Trophoblast cell (in vitro differentiated cells and primary cell): ENCODE measurements around the gene SFR1.

Experiments
- DNase-seq, 2 donors: peaks; one replicate each; pipeline ENCODE4 v3.0.0-alpha.2; 2016
- H2AFZ ChIP-seq: 2 replicates; pipeline ENCODE4 v1.6.1; 2013; ENCODE audit warnings: low read length, moderate library complexity, mild to moderate bottlenecking; ENCODE audit not compliant: insufficient read depth, poor library complexity
- H2AK5ac ChIP-seq: 2 replicates; pipeline ENCODE4 v1.6.1; 2013; ENCODE audit warnings: mild to moderate bottlenecking, low read length
- H2BK120ac ChIP-seq: 2 replicates; pipeline ENCODE4 v1.6.1; 2013; ENCODE audit warnings: low read length, mild to moderate bottlenecking, moderate library complexity; ENCODE audit not compliant: insufficient read depth, poor library complexity
- H2BK12ac ChIP-seq: 2 replicates; pipeline ENCODE4 v1.6.1; 2013; ENCODE audit warnings: mild to moderate bottlenecking, low read length, moderate library complexity
- H2BK5ac ChIP-seq: 2 replicates; pipeline ENCODE4 v1.6.1; 2013; ENCODE audit warnings: low read length, low read depth, moderate library complexity, mild to moderate bottlenecking; ENCODE audit not compliant: poor library complexity
- H3K14ac ChIP-seq: 2 replicates; pipeline ENCODE4 v1.6.1; 2013; ENCODE audit warnings: mild to moderate bottlenecking, low read length
- H3K18ac ChIP-seq: 2 replicates; pipeline ENCODE4 v1.6.1; 2013; ENCODE audit warnings: mild to moderate bottlenecking, low read length
- H3K23ac ChIP-seq: 2 replicates; pipeline ENCODE4 v1.6.1; 2013; ENCODE audit warnings: low read length
- H3K27ac ChIP-seq: 2 replicates; pipeline ENCODE4 v1.5.1; 2013; ENCODE audit warnings: low read depth, mild to moderate bottlenecking, inconsistent platforms, low read length, moderate library complexity
- H3K27me3 ChIP-seq: 2 replicates; pipeline ENCODE4 v1.6.1; 2013; ENCODE audit warnings: inconsistent platforms, mild to moderate bottlenecking, low read length, moderate library complexity; ENCODE audit not compliant: insufficient read depth
- H3K36me3 ChIP-seq, 2 experiments: 1 replicate in 1 of 2; 2 replicates in 1 of 2; pipeline ENCODE4 v1.6.1; 2013; ENCODE audit warnings: low read length in 2 of 2, mild to moderate bottlenecking in 2 of 2, moderate library complexity in 1 of 2; ENCODE audit not compliant: insufficient read depth in 2 of 2, control insufficient read depth in 1 of 2
- H3K4ac ChIP-seq: 2 replicates; pipeline ENCODE4 v1.6.1; 2013; ENCODE audit warnings: low read depth, mild to moderate bottlenecking, low read length, moderate library complexity
- H3K4me1 ChIP-seq, 2 experiments: 1 replicate in 1 of 2; 2 replicates in 1 of 2; pipeline ENCODE4 v1.6.1; 2013; ENCODE audit warnings: low read length in 2 of 2, mild to moderate bottlenecking in 2 of 2, moderate library complexity in 1 of 2; ENCODE audit not compliant: insufficient read depth in 2 of 2, control insufficient read depth in 1 of 2
- H3K4me2 ChIP-seq: 2 replicates; pipeline ENCODE4 v1.6.1; 2013; ENCODE audit warnings: inconsistent platforms, mild to moderate bottlenecking, low read length, moderate library complexity
- H3K4me3 ChIP-seq: 2 replicates; pipeline ENCODE4 v1.5.1; 2013; ENCODE audit warnings: mild to moderate bottlenecking, low read depth, low read length, inconsistent platforms
- H3K79me1 ChIP-seq: one replicate; pipeline ENCODE4 v1.6.1; 2013; ENCODE audit warnings: low read length
- H3K79me2 ChIP-seq: 2 replicates; pipeline ENCODE4 v1.6.1; 2013; ENCODE audit warnings: low read length, mild to moderate bottlenecking; ENCODE audit not compliant: control insufficient read depth, insufficient read depth, poor library complexity
- H3K9ac ChIP-seq: 2 replicates; pipeline ENCODE4 v1.6.1; 2013; ENCODE audit warnings: mild to moderate bottlenecking, low read length
- H3K9me3 ChIP-seq: 2 replicates; pipeline ENCODE4 v1.6.1; 2013; ENCODE audit warnings: low read depth, mild to moderate bottlenecking, control low read depth, inconsistent platforms, low read length; ENCODE audit not compliant: insufficient read depth
- H4K12ac ChIP-seq: 2 replicates; pipeline ENCODE4 v1.6.1; 2013; ENCODE audit warnings: low read depth, mild to moderate bottlenecking, low read length, moderate library complexity
- H4K8ac ChIP-seq: 2 replicates; pipeline ENCODE4 v1.6.1; 2013; ENCODE audit warnings: low read depth, mild to moderate bottlenecking, low read length, moderate library complexity
- H4K91ac ChIP-seq: one replicate; pipeline ENCODE4 v1.6.1; 2013; ENCODE audit warnings: low read depth, mild to moderate bottlenecking, low read length, moderate library complexity
- WGBS: extraction: QIAGEN DNeasy Blood & Tissue Kit; methylation state at CpG from one replicate; pipeline ENCODE4 v1.1.7; 2013; ENCODE audit warnings: missing lambda C conversion rate; ENCODE audit not compliant: insufficient read length, insufficient coverage; ENCODE audit errors: extremely low coverage; 5-methylcytosine and 5-hydroxymethylcytosine counted together

SFR1 gene

DNA sequence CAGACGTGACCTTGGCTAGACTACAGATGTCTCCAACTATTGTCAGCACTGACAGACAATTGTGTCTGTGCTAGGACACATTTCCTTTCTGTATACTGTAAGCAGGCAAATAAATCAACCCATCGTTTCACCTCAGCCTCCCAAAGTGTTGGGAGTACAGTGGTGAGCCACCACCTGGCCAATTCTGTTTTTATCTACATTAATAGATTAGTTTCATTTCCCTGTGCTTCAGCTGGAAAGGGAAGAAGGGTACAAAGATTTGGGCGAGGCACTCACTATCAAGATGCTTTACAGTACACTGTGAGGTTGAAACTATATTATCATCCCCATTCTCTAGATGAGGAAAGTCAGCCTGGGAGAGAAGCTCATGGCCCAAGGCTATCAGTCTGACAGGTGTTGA, 21.9 kb downstream of the SFR1 start:
- no peak overlapping the region for H3K4me3 ChIP-seq
- H3K4ac ChIP-seq: no peak overlapping the region
- no peak overlapping the region for H3K14ac ChIP-seq
- WGBS: no CpG with 5 or more reads among the region's 3 CpGs
- no peak overlapping the region for H3K4me2 ChIP-seq
- no peak overlapping the region for H3K23ac ChIP-seq
- no peak overlapping the region for H2BK12ac ChIP-seq
- DNase-seq: no peak
- H2BK5ac ChIP-seq: no peak overlapping the region
- H3K27ac ChIP-seq: no peak overlapping the region
- H3K79me2 ChIP-seq: no peaks in the 10 kb centered on the region
- H3K79me1 ChIP-seq: no peaks in the 10 kb centered on the region
- no peak overlapping the region for H4K8ac ChIP-seq
- H3K4me1 ChIP-seq: no peaks in the 10 kb centered on the region
- H3K9ac ChIP-seq: no peak overlapping the region
- H4K12ac ChIP-seq: no peak overlapping the region
- no peak overlapping the region for H4K91ac ChIP-seq
- H2AFZ ChIP-seq: no peak overlapping the region
- no peaks in the 10 kb centered on the region for H3K36me3 ChIP-seq
- no peak overlapping the region for H2BK120ac ChIP-seq
- H2AK5ac ChIP-seq: no peak overlapping the region
- no peaks in the 10 kb centered on the region for H3K9me3 ChIP-seq
- H3K18ac ChIP-seq: no peak overlapping the region
- no peaks in the 10 kb centered on the region for H3K27me3 ChIP-seq

- no peaks in the 10 kb centered on the region for H3K79me2 ChIP-seq
- no peaks in the 10 kb centered on the region for H3K36me3 ChIP-seq
- H4K8ac ChIP-seq: no peak overlapping the region
- H3K9me3 ChIP-seq: no peaks in the 10 kb centered on the region
- H3K27me3 ChIP-seq: no peaks in the 10 kb centered on the region
- H3K9ac ChIP-seq: no peak overlapping the region
- no peak overlapping the region for H2AFZ ChIP-seq
- no peak overlapping the region for H3K4me2 ChIP-seq
- no peak overlapping the region for H3K14ac ChIP-seq
- H2BK120ac ChIP-seq: no peak overlapping the region
- no peak overlapping the region for H3K27ac ChIP-seq
- no CpG with 5 or more reads among the region's 4 CpGs for WGBS
- no peak overlapping the region for H2AK5ac ChIP-seq
- H3K79me1 ChIP-seq: no peaks in the 10 kb centered on the region
- no peaks in the 10 kb centered on the region for H3K4me1 ChIP-seq
- H4K12ac ChIP-seq: no peak overlapping the region
- no peak overlapping the region for H4K91ac ChIP-seq
- no peak overlapping the region for H2BK5ac ChIP-seq
- no peak overlapping the region for H3K23ac ChIP-seq
- no peak for DNase-seq
- H3K4me3 ChIP-seq: no peak overlapping the region
- H2BK12ac ChIP-seq: no peak overlapping the region
- no peak overlapping the region for H3K4ac ChIP-seq
- no peak overlapping the region for H3K18ac ChIP-seq
Measured at GRCh38 chr10:104144931-104145330, 23.0 kb downstream of the SFR1 start.

DNA sequence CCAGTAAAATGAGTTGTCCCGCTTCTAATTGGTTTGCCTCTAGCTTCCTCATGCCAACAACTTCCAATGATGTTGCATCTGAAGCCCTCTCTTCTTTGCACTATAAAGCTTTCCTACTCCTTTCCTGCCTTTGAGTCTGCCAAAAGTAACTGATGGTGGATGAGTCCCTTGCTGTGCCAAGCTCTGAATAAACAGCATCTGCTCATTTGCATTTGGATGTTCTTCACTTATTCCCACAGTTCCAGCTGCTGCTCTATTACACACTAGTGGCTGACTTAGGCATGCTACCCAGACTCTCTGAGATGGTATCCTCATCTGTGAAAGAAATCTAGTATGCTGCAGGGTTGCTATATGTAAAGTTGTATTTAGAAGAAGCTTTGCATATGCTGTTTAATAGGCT, 24.9 kb downstream of the SFR1 start:
- no CpG with 5 or more reads among the region's 1 CpG for WGBS
- H3K14ac ChIP-seq: no peak overlapping the region
- no peak overlapping the region for H3K23ac ChIP-seq
- H2BK120ac ChIP-seq: no peak overlapping the region
- no peak overlapping the region for H2AK5ac ChIP-seq
- no peak overlapping the region for H3K27ac ChIP-seq
- no peak overlapping the region for H3K18ac ChIP-seq
- DNase-seq: no peak
- no peak overlapping the region for H3K4ac ChIP-seq
- no peak overlapping the region for H3K4me2 ChIP-seq
- H4K91ac ChIP-seq: no peak overlapping the region
- H3K4me3 ChIP-seq: no peak overlapping the region
- no peak overlapping the region for H4K12ac ChIP-seq
- no peak overlapping the region for H2AFZ ChIP-seq
- no peaks in the 10 kb centered on the region for H3K79me1 ChIP-seq
- H3K9ac ChIP-seq: no peak overlapping the region
- H3K79me2 ChIP-seq: no peaks in the 10 kb centered on the region
- no peaks in the 10 kb centered on the region for H3K36me3 ChIP-seq
- no peak overlapping the region for H2BK5ac ChIP-seq
- H3K9me3 ChIP-seq: no peaks in the 10 kb centered on the region
- H3K27me3 ChIP-seq: no peaks in the 10 kb centered on the region
- H2BK12ac ChIP-seq: no peak overlapping the region
- H4K8ac ChIP-seq: no peak overlapping the region
- no peaks in the 10 kb centered on the region for H3K4me1 ChIP-seq

DNA sequence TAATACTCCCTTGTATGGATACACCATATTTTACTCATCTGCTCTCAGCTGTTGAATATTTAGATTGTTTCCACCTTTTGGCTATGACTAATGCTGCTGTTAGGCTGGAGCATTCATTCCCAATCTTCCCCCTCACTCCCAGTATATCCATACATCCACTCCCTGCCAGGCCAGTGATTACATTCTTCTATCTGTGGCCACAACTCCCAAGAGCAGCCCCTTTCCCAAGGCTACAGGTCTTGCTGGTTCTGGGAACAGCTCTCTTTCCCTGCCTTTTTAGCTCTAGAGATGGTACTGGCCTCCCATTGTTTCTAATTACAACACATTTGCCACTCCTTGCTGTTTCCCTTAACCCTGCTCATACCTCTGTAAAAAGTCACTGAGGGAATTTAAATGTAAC, 28.2 kb downstream of the SFR1 start:
- Histone ChIP-seq H4K8ac (no peak overlapping the region), H3K36me3 (no peaks in the 10 kb centered on the region), H4K91ac (no peak overlapping the region), H2BK120ac (no peak overlapping the region), H3K23ac (no peak overlapping the region), H3K9me3 (peaks cover 2% of the 10 kb centered on the region), H3K4ac (no peak overlapping the region), H3K27ac (no peak overlapping the region), H3K4me1 (no peaks in the 10 kb centered on the region), H3K79me2 (no peaks in the 10 kb centered on the region), H3K27me3 (no peaks in the 10 kb centered on the region), H3K79me1 (no peaks in the 10 kb centered on the region), H2BK12ac (no peak overlapping the region), H3K9ac (no peak overlapping the region), H2BK5ac (no peak overlapping the region), H2AK5ac (no peak overlapping the region), H3K4me3 (no peak overlapping the region), H3K4me2 (no peak overlapping the region), H2AFZ (no peak overlapping the region), H4K12ac (no peak overlapping the region), H3K14ac (no peak overlapping the region), H3K18ac (no peak overlapping the region)
- no peak for DNase-seq

DNA sequence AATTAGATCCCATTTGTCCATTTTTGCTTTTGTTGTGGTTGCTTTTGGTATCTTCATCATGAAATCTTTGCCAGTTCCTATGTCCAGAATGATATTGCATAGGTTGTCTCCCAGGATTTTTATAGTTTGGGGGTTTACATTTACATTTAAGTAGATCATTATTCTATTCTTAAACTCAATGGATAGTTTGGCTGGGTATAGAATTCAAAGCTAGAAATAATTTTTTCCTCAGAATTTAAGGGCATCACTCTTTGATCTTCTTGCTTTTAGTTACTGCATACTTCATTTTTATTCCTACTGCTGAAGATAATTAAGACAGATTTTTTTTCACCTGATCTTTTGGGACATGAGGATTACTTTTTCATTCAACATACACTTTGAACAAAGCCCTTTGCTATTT, 29.8 kb downstream of the SFR1 start:
- H2BK12ac ChIP-seq: no peak overlapping the region
- no peak overlapping the region for H3K4ac ChIP-seq
- H3K9ac ChIP-seq: no peak overlapping the region
- no peak for DNase-seq
- no peak overlapping the region for H3K27ac ChIP-seq
- H3K18ac ChIP-seq: no peak overlapping the region
- no peak overlapping the region for H4K8ac ChIP-seq
- H3K27me3 ChIP-seq: no peaks in the 10 kb centered on the region
- no peak overlapping the region for H2AFZ ChIP-seq
- no peaks in the 10 kb centered on the region for H3K36me3 ChIP-seq
- H3K79me2 ChIP-seq: no peaks in the 10 kb centered on the region
- no peak overlapping the region for H4K91ac ChIP-seq
- no peak overlapping the region for H3K4me3 ChIP-seq
- H3K9me3 ChIP-seq: peaks cover 2% of the 10 kb centered on the region
- H4K12ac ChIP-seq: no peak overlapping the region
- no peak overlapping the region for H3K23ac ChIP-seq
- H3K4me1 ChIP-seq: no peaks in the 10 kb centered on the region
- no peaks in the 10 kb centered on the region for H3K79me1 ChIP-seq
- H3K14ac ChIP-seq: no peak overlapping the region
- no peak overlapping the region for H3K4me2 ChIP-seq
- H2AK5ac ChIP-seq: no peak overlapping the region
- H2BK120ac ChIP-seq: no peak overlapping the region
- no peak overlapping the region for H2BK5ac ChIP-seq
